Measurements from ENCODE around the gene TMPRSS9. TPM values are rescaled to one million over a fixed set of nuclear protein-coding genes. Genes with fewer than 3 reads are reported as not detected.

Gene TMPRSS9
- polyA plus RNA-seq, 4 donors: 0.13 to 0.49 (median 0.31) TPM

GRCh38 chr19:2357279-2358206 is 2.5 kb upstream of the TMPRSS9 start:
- DNase-seq (ENCODE audit: low read depth in 4 of 4, low spot score in 3 of 4): no peak

DNA sequence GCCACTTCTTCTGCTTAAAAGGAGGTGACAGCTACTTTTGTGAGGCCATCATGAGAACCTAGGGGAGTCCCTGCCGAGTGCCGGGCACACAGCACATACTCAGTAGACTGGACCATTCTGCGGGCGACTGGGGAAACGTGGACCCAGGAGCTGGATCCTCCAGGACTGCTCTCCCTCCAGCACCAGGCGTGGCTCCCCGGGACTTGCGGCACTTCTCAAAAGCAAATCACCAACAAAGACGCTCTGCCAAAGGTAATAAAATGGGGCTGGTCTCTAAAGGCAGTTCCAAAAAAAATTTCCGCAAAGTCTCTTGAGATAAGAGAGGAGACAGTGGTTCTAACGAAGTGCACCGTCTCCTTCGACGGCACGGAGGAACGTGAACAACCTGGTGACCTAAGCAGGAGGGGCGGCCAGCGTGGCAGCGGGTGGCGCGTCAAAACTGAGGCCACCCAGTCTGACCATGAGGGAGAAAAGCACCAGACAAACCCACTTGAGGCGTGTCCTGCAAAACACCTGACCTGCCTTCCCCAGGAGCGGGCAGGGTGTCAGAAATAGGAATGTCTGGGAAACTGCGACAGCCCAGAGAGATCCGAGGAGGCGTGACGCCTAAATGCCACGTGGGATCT is 1.4 kb upstream of the TMPRSS9 start:
- no peak for DNase-seq (ENCODE audit: low read depth in 4 of 4, low spot score in 3 of 4)

DNA sequence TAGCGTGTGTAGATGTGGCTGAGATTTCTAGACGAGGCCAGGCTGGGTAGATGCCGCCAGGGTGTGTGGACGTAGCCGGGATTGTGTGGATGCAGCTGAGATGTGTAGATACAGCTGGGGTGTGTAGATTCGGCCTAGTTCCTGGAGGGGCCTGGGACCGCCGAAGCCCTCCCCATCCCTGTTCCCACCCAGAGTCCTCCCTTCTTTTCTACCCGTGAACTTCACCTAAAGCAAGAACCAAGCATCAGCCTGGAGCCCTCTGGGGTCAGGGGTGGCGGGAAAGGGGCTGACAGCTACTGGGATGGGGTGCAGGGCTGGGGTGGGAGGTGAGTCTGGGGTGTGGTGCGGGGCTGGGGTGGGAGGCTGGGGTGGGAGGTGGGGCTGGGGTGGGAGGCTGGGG is 768 bp downstream of the TMPRSS9 start:
- DNase-seq (ENCODE audit: low read depth in 4 of 4, low spot score in 3 of 4): no peak

DNA sequence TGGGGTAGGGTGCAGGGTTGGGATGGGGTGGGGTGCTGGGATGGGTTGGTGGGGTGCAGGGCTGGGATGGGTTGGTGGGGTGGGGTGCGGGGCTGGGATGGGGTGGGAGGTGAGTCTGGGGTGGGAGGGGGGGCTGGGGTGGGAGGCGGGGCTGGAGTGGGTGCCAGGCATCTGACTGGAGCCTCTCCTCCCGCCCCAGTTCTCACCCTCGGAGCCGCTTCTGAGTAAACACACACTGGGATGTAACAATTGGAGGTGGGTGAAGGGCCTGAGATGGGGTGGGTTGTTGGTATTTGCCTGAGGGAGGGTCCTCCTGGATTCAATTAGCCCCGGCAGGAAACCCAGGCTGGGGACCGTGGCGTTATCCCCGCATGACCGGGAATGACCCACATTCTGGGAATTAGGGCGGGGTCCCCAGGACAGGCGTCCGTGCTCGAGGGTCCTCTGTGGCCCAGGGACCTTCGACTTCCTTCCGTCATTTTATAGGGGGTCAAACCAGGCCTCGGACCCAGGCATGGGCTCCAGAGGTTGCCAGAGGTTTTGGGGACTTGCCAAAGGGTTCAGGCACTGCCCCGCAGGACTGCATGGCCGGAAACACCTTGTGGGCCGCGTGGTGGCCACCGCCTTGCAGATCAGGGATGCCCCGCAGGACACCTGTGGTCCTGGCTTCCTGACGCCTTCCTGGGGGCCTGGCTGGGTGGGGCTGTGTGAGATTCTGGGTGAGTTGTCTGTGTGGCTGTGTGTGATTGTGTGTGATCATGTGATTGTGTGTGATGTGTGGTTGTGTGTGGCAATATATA is 1.4 kb downstream of the TMPRSS9 start:
- no peak for DNase-seq (ENCODE audit: low read depth in 4 of 4, low spot score in 3 of 4)

GRCh38 chr19:2362046-2362969 is 2.2 kb downstream of the TMPRSS9 start:
- DNase-seq (ENCODE audit: low read depth in 4 of 4, low spot score in 3 of 4): no peak

DNA sequence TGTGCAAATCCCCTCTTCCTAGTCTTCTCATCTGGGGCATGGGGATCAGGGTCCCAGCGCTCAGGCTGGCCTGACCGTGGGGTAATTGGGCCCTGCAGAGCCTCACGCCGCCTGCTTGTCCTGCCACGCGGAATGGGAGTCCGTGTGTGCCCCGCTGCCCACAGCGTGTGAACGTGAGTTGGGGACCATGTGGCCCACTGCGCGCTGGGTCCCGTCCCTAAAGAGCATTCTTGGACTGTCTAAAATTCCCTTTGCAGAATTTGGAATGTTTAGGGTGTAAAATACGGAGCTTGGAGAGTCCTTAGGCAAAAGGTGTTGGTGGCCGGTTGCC is 2.9 kb downstream of the TMPRSS9 start:
- DNase-seq (ENCODE audit: low read depth in 4 of 4, low spot score in 3 of 4): no peak

DNA sequence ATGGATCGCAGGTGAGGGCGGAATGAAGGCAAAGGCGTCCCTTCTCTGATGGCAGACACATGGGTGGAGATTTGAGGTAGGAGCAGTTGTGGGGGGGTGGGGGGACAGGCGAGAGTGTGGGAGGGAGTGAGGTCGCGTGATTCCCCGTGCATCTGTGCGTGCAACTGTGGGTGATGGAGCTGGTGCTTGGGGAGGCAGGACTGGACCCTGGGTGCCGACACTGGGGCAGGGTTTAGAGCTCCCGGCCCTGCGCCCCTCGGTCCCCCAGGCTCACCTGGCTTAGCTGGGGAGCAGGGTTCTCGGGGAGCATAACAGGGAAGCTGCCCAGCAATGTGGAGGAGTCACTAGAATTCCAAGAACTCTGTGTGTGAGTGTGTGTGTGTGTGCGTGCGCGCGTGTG is 3.4 kb downstream of the TMPRSS9 start:
- DNase-seq (ENCODE audit: low read depth in 4 of 4, low spot score in 3 of 4): no peak

GRCh38 chr19:2365201-2365970 is 5.3 kb downstream of the TMPRSS9 start:
- peak in 2 of 4 donors; percentile 27 to 38 for DNase-seq (ENCODE audit: low read depth in 4 of 4, low spot score in 3 of 4)

- no peak for DNase-seq (ENCODE audit: low read depth in 4 of 4, low spot score in 3 of 4)
These were observed 11.6 kb downstream of the TMPRSS9 start for GRCh38 chr19:2371656-2372055.

DNA sequence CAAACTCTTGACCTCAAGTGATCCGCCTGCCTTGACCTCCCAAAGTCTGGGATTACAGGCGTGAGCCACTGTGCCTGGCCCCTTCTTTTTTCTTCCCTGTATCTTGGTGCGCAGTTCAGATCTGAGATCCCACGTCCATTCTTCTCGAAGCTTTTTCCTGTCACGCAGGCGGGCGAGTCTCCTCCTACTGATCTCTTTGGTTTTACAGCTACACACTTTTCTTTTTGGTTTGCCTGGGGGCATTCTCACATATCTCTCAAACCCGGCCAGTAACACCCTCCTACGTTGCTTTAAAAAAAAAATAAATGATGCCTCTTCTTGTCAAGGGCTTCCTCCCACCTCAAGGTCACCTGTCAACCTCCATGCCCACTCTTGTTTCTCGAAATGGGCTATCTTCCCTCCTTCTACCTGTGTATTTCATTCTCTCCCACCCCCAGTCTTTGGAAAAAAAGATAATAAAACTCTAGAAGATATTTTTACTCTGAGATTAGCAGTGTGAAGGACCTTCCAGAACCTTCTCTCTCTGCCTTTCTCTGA is 12.1 kb downstream of the TMPRSS9 start:
- no peak for DNase-seq (ENCODE audit: low read depth in 4 of 4, low spot score in 3 of 4)

DNA sequence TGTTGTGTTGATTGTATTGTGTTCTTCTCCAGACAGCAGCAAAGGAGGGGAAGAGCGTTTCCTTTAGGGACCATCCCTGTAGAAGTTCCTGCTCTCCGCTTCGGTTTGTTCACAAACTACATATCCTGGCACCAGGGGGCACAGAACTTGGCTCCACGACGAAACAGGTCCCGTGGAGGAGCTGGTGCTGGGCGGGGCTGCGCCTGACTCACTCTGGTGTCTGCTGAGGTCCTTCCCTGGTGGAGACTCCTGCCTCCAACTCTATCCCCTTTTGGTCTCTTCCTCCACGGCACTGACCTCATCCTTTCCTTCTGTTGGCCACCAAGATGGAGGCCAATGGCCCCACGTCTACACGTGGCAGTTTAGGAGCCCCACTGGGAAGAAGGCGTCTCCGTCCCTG is 14.7 kb downstream of the TMPRSS9 start:
- DNase-seq (ENCODE audit: low read depth in 4 of 4, low spot score in 3 of 4): no peak

DNA sequence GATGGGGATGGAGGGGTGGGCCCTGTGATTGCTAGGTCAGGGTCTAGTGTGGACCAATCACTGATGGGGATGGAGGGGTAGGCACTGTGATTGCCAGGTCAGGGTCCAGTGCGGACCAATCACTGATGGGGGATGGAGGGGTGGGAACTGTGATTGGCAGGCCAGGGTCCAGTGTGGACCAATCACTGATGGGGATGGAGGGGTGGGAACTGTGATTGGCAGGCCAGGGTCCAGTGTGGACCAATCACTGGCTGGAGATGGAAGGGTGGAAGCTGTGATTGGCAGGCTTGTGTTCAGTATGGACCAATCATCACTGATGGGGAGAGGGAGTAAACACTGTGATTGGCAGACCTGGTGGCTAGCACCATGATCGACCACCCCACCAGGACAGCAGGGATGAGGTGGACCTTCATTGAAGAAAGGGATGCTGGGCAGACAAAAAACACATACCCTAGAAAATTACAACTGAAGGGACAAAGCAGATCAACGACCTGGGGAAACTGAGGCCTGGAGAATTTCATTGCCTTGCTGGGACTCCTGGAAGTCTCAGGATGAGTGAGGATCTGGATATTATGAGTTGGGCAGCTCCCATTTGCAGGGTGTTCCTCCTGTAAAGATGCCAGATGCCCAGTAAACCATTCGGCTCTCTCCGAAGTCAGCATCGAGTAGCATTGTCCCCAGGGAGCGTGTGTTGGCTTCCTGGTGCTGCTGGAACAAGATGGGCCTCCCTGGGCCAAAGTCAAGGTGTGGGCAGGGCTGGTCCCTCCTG is 15.5 kb downstream of the TMPRSS9 start:
- no peak for DNase-seq (ENCODE audit: low read depth in 4 of 4, low spot score in 3 of 4)

- no peak for DNase-seq (ENCODE audit: low read depth in 4 of 4, low spot score in 3 of 4)
These were observed 16.9 kb downstream of the TMPRSS9 start for GRCh38 chr19:2376784-2377519.

- no peak for DNase-seq (ENCODE audit: low read depth in 4 of 4, low spot score in 3 of 4)
These were observed 20.5 kb downstream of the TMPRSS9 start for GRCh38 chr19:2380567-2380966.

DNA sequence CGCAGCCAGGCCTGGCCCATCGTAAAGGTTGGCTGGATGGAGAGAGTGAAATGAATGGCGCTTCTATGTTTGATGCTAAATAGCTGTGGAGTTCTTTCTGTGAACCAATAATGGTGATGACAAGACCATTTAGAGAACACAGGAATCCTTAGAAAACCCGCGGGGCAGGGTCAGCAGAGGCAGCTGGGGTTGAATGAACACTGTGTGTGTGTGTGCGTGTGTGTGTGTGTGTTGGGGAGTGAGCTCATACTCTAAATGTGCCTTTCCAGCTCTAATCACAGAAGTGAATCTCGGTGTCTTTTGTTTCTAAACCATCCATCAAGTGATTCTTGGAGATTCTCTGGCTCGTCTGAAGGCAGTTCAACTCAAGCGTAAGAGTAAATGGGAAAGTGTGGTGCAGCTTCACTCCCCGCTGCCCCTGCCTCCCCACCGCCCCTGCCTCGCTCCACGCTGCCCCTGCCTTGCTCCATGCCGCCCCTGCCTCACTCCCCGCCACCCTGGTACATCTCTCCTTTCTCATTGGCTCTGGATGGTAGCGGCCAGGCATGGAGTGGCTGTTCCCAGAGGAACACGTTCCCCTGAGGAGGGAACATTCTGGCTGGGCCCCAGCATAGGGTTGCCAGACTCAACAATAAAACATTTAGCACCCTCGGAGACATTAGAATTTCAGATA is 21.2 kb downstream of the TMPRSS9 start:
- peak in 1 of 4 donors; percentile 12 for DNase-seq (ENCODE audit: low read depth in 4 of 4, low spot score in 3 of 4)

- DNase-seq (ENCODE audit: low read depth in 4 of 4, low spot score in 3 of 4): no peak
These were observed 22.6 kb downstream of the TMPRSS9 start for GRCh38 chr19:2382530-2383222.
